HCT116 (cell line): Measurements from ENCODE around the gene C1orf116. TPM values are rescaled to one million over a fixed set of nuclear protein-coding genes. Genes with fewer than 3 reads are reported as not detected.

Experiments
- ATAC-seq: fragments of 200-7000 bp; cut with Tn5 transposase; 2 replicates; pipeline ENCODE4 v1.9.1; 2020; ENCODE audit warnings: mild to moderate bottlenecking, moderate library complexity
- BruUV-seq: library from RNA; stranded (reverse); fragments of 400-500 nt; replicated peaks from 2 replicates; lab custom pipeline; 2021; lab: Mats Ljungman, UMichigan
- CTCF ChIA-PET: fragments of 300-600 bp; sonication (Branson Sonifier 250); formaldehyde crosslinking; loops from one replicate; lab custom pipeline; 2021; ENCODE audit warnings: antibody characterized with exemption; lab: Charles Lee
- POLR2A ChIA-PET: fragments of 300-600, 350-600 bp; sonication (Branson Sonifier 250); formaldehyde crosslinking; loops from one replicate; lab custom pipeline; 2021; ENCODE audit warnings: antibody characterized with exemption; lab: Charles Lee
- RAD21 ChIA-PET, 2 experiments: fragments of 300-600 bp; sonication (Branson Sonifier 250); formaldehyde crosslinking; loops; one replicate each; lab custom pipeline; 2023; ENCODE audit warnings: low total read pairs in 2 of 2; ENCODE audit not compliant: uncharacterized antibody in 2 of 2, unreplicated experiment in 2 of 2, low non-redundant PET in 1 of 2; lab: Charles Lee
- DNase-seq: peaks from one replicate; pipeline ENCODE4 v3.0.0-alpha.2; 2010; ENCODE audit warnings: low read depth, low spot score
- H2AFZ ChIP-seq: fragments of 200-600 bp; shearing (Covaris generic), sonication (generic); 2 replicates; pipeline ENCODE4 v1.6.1; 2017; ENCODE audit warnings: low read depth, mixed run types, mixed read lengths, antibody characterized with exemption, low read length; ENCODE audit not compliant: poor library complexity, severe bottlenecking
- H3K27ac ChIP-seq: 2 replicates; pipeline ENCODE4 v1.5.1; 2012; ENCODE audit warnings: low read depth, low read length
- H3K27me3 ChIP-seq: fragments of 200-600 bp; sonication (generic); 2 replicates; pipeline ENCODE4 v1.6.1; 2016; ENCODE audit warnings: mixed run types, low read length, mixed read lengths; ENCODE audit not compliant: insufficient read depth
- H3K36me3 ChIP-seq, 2 experiments: fragments of 200-500 bp in 1 of 2; fragments of 200-600 bp in 1 of 2; sonication (Bioruptor generic) in 1 of 2; sonication (generic) in 1 of 2; 2 replicates each; pipeline versions ENCODE4 v1.5.1 to v1.6.1; 2014 to 2016; ENCODE audit warnings: low read length in 2 of 2, inconsistent platforms in 1 of 2, mixed read lengths in 1 of 2, mixed run types in 1 of 2; ENCODE audit not compliant: insufficient read depth in 2 of 2, control insufficient read depth in 1 of 2
- H3K4me1 ChIP-seq, 2 experiments: fragments of 200-600 bp in 1 of 2; sonication (generic) in 1 of 2; 2 replicates each; pipeline versions ENCODE4 v1.5.1 to v1.6.1; 2012 to 2017; ENCODE audit warnings: low read length in 2 of 2, inconsistent platforms in 1 of 2, mild to moderate bottlenecking in 1 of 2, mixed read lengths in 1 of 2, mixed run types in 1 of 2, moderate library complexity in 1 of 2; ENCODE audit not compliant: insufficient read depth in 2 of 2, control insufficient read depth in 1 of 2
- H3K4me2 ChIP-seq: fragments of 200-600 bp; sonication (generic); 2 replicates; pipeline ENCODE4 v1.6.1; 2017; ENCODE audit warnings: mixed run types, low read length, mixed read lengths
- H3K4me3 ChIP-seq, 2 experiments: fragments of 200-600 bp in 1 of 2; sonication (generic) in 1 of 2; replicated peaks in 1 of 2; 2 replicates each; pipeline ENCODE4 v1.5.1; 2011 to 2016; ENCODE audit warnings: low read length in 2 of 2, control low read depth in 1 of 2, low read depth in 1 of 2, mild to moderate bottlenecking in 1 of 2, mixed read lengths in 1 of 2, mixed run types in 1 of 2
- H3K79me2 ChIP-seq: fragments of 200-600 bp; sonication (generic); 2 replicates; pipeline ENCODE4 v1.6.1; 2017; ENCODE audit warnings: mild to moderate bottlenecking, mixed run types, low read length, moderate library complexity, mixed read lengths; ENCODE audit not compliant: insufficient read depth
- H3K9ac ChIP-seq: fragments of 200-600 bp; sonication (generic); 2 replicates; pipeline ENCODE4 v1.6.1; 2016; ENCODE audit warnings: low read length, mixed read lengths
- H3K9me2 ChIP-seq: fragments of 200-600 bp; sonication (generic), shearing (Covaris generic); 2 replicates; pipeline ENCODE4 v1.6.1; 2017; ENCODE audit warnings: mixed run types, mild to moderate bottlenecking, moderate library complexity; ENCODE audit not compliant: insufficient read depth
- H3K9me3 ChIP-seq, 2 experiments: fragments of 200-500 bp in 1 of 2; fragments of 200-600 bp in 1 of 2; sonication (Bioruptor generic) in 1 of 2; sonication (generic) in 1 of 2; 2 replicates each; pipeline ENCODE4 v1.6.1; 2014 to 2017; ENCODE audit warnings: low read length in 2 of 2, mixed read lengths in 2 of 2, inconsistent platforms in 1 of 2, low read depth in 1 of 2, mild to moderate bottlenecking in 1 of 2, mixed run types in 1 of 2, moderate library complexity in 1 of 2; ENCODE audit not compliant: control insufficient read depth in 1 of 2, insufficient read depth in 1 of 2
- H4K20me1 ChIP-seq: fragments of 200-600 bp; sonication (generic), shearing (Covaris generic); 2 replicates; pipeline ENCODE4 v1.6.1; 2017; ENCODE audit warnings: mixed run types, mild to moderate bottlenecking, moderate library complexity; ENCODE audit not compliant: insufficient read depth
- CBX3 ChIP-seq: IDR thresholded peaks from 2 replicates; pipeline ENCODE4 v1.6.1; 2012; ENCODE audit warnings: low read depth
- CEBPB ChIP-seq: IDR thresholded peaks from 2 replicates; pipeline ENCODE4 v1.6.1; 2012; ENCODE audit warnings: low read depth
- CTCF ChIP-seq, 3 experiments: fragments of 200-600 bp in 1 of 3; sonication (generic) in 1 of 3; IDR thresholded peaks in 2 of 3; conservative IDR thresholded peaks in 1 of 3; 2 replicates each; pipeline ENCODE4 v1.5.1; 2012 to 2017; ENCODE audit warnings: low read depth in 2 of 3, low read length in 2 of 3, antibody characterized with exemption in 1 of 3, borderline replicate concordance in 1 of 3, control low read depth in 1 of 3, mild to moderate bottlenecking in 1 of 3, mixed read lengths in 1 of 3, mixed run types in 1 of 3, moderate library complexity in 1 of 3; ENCODE audit not compliant: insufficient read depth in 1 of 3
- EGR1 ChIP-seq: IDR thresholded peaks from 2 replicates; pipeline ENCODE4 v1.6.1; 2012; ENCODE audit warnings: low read depth
- EZH2phosphoT487 ChIP-seq: fragments of 200-600 bp; IDR thresholded peaks from 2 replicates; pipeline ENCODE4 v1.6.1; 2018; ENCODE audit warnings: antibody characterized with exemption, borderline replicate concordance
- FOSL1 ChIP-seq: IDR thresholded peaks from 2 replicates; pipeline ENCODE4 v1.6.1; 2012; ENCODE audit warnings: low read depth
- JUND ChIP-seq: IDR thresholded peaks from 2 replicates; pipeline ENCODE4 v1.6.1; 2012
- RAD21 ChIP-seq: IDR thresholded peaks from 2 replicates; pipeline ENCODE4 v1.6.1; 2012; ENCODE audit warnings: low read depth, mild to moderate bottlenecking
- SP1 ChIP-seq: IDR thresholded peaks from 2 replicates; pipeline ENCODE4 v1.6.1; 2012; ENCODE audit warnings: low read depth
- YY1 ChIP-seq: IDR thresholded peaks from 2 replicates; pipeline ENCODE4 v1.6.1; 2011; ENCODE audit warnings: low read length, low read depth, moderate library complexity, mild to moderate bottlenecking; ENCODE audit not compliant: insufficient replicate concordance; ENCODE audit errors: extremely low read depth
- ZFX ChIP-seq: fragments of 450-650 bp; IDR thresholded peaks from 2 replicates; pipeline ENCODE4 v1.6.1; 2017
- ZNF274 ChIP-seq: fragments of 200-500 bp; sonication (Bioruptor generic); IDR thresholded peaks from 2 replicates; pipeline ENCODE4 v1.6.1; 2014; ENCODE audit warnings: mild to moderate bottlenecking, low read depth, low read length, inconsistent platforms
- intact Hi-C: fragments of 100-400 bp; cut with micrococcal nuclease; formaldehyde crosslinking; loops from 2 replicates; pipeline ENCODE4 v1.10.0; 2022
- total RNA-seq: library from RNA; stranded (reverse); gene quantifications from one replicate; pipeline ENCODE4 v1.2.1, GENCODE V29; 2021; ENCODE audit not compliant: unreplicated experiment
- TF ChIP-seq, protein P1 (sequence below): IDR thresholded peaks from 2 replicates; pipeline ENCODE4 v1.6.1; 2011; ENCODE audit warnings: mild to moderate bottlenecking, low read length, moderate library complexity; ENCODE audit not compliant: insufficient replicate concordance; ENCODE audit errors: extremely low read depth
- TF ChIP-seq, protein P2 (sequence below): IDR thresholded peaks from 2 replicates; pipeline ENCODE4 v1.6.1; 2012; ENCODE audit warnings: low read depth

C1orf116 gene
- total RNA-seq, 1 experiment from 2014 or later = 3.6 TPM

DNA sequence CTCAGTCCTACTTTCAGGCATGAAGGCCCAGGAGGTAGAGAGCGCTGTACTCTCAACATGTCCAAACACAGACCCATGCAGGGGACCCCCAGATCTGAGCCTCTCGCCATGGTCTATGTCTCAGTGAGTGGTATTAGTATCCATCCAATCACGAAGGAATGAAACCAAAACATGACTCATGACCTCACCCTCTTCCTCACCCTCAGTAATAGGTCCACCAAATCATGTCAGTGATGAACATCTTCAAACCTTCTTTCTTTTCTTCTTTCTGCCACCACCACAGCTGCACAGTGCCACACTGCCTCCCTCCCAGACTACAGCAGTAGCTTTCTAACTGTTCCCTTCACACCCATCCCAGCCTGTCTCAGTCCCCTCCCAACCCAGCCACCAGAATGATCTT, 16.8 kb downstream of the C1orf116 start:
- intact Hi-C loops = no loop called here
- Histone ChIP-seq H3K4me2 (no peak overlapping the region), H3K27ac (no peak overlapping the region)

More for the DNA sequence above, 16.8 kb downstream of the C1orf116 start:
- RAD21 ChIA-PET = no interaction called here
- Histone ChIP-seq H4K20me1 (no peaks in the 10 kb centered on the region), H3K4me3 (no peak overlapping the region), H3K79me2 (no peaks in the 10 kb centered on the region), H3K9ac (no peak overlapping the region), H3K36me3 (no peaks in the 10 kb centered on the region), H3K9me2 (no peaks in the 10 kb centered on the region), H3K4me1 (peaks cover 13 to 61% of the 10 kb centered on the region in 2 experiments), H3K9me3 (no peaks in the 10 kb centered on the region), H3K27me3 (no peaks in the 10 kb centered on the region), H2AFZ (no peak overlapping the region)
- DNase-seq = no peak
- no TSS peak for BruUV-seq
- no peak for ATAC-seq
- CTCF ChIA-PET = no interaction called here
- TF ChIP-seq RAD21 (no peak), JUND (no peak), YY1 (no peak), FOSL1 (no peak), CEBPB (no peak), EZH2phosphoT487 (no peak), ZFX (no peak), SP1 (no peak), CBX3 (no peak), ZNF274 (no peak), CTCF (IDR thresholded peaks at IDR 0.05 in 2 of 3, conservative IDR thresholded peaks at IDR 0.05 in 1 of 3; ENCODE audit: borderline replicate concordance in 1 of 3, insufficient read depth in 1 of 3, low read depth in 2 of 3, low read length in 2 of 3) (no peak), EGR1 (no peak)
- TF ChIP-seq, protein P1, sequence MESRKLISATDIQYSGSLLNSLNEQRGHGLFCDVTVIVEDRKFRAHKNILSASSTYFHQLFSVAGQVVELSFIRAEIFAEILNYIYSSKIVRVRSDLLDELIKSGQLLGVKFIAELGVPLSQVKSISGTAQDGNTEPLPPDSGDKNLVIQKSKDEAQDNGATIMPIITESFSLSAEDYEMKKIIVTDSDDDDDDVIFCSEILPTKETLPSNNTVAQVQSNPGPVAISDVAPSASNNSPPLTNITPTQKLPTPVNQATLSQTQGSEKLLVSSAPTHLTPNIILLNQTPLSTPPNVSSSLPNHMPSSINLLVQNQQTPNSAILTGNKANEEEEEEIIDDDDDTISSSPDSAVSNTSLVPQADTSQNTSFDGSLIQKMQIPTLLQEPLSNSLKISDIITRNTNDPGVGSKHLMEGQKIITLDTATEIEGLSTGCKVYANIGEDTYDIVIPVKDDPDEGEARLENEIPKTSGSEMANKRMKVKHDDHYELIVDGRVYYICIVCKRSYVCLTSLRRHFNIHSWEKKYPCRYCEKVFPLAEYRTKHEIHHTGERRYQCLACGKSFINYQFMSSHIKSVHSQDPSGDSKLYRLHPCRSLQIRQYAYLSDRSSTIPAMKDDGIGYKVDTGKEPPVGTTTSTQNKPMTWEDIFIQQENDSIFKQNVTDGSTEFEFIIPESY = no peak
- TF ChIP-seq, protein P2, sequence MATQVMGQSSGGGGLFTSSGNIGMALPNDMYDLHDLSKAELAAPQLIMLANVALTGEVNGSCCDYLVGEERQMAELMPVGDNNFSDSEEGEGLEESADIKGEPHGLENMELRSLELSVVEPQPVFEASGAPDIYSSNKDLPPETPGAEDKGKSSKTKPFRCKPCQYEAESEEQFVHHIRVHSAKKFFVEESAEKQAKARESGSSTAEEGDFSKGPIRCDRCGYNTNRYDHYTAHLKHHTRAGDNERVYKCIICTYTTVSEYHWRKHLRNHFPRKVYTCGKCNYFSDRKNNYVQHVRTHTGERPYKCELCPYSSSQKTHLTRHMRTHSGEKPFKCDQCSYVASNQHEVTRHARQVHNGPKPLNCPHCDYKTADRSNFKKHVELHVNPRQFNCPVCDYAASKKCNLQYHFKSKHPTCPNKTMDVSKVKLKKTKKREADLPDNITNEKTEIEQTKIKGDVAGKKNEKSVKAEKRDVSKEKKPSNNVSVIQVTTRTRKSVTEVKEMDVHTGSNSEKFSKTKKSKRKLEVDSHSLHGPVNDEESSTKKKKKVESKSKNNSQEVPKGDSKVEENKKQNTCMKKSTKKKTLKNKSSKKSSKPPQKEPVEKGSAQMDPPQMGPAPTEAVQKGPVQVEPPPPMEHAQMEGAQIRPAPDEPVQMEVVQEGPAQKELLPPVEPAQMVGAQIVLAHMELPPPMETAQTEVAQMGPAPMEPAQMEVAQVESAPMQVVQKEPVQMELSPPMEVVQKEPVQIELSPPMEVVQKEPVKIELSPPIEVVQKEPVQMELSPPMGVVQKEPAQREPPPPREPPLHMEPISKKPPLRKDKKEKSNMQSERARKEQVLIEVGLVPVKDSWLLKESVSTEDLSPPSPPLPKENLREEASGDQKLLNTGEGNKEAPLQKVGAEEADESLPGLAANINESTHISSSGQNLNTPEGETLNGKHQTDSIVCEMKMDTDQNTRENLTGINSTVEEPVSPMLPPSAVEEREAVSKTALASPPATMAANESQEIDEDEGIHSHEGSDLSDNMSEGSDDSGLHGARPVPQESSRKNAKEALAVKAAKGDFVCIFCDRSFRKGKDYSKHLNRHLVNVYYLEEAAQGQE = no peak
- POLR2A ChIA-PET = no interaction called here
